WTC11 (cell line): ENCODE results near the gene C6.

Source experiments
- CBFB ChIP-seq: sonication (generic); formaldehyde crosslinking; IDR thresholded peaks from 2 replicates; pipeline ENCODE4 v1.8.1; 2022; ENCODE audit warnings: mild to moderate bottlenecking, low read depth, missing genetic modification reagents
- CTCF ChIP-seq: fragments of 200-600 bp; IDR thresholded peaks from 2 replicates; pipeline ENCODE4 v1.8.0; 2022; ENCODE audit warnings: antibody characterized with exemption
- NFYB ChIP-seq: sonication (generic); formaldehyde crosslinking; conservative IDR thresholded peaks from 2 replicates; pipeline ENCODE4 v1.8.0; 2022; ENCODE audit warnings: low read depth, missing genetic modification reagents
- OVOL2 ChIP-seq: fragments of 250-450 bp; sonication (Bioruptor Pico); IDR thresholded peaks from 2 replicates; pipeline ENCODE4 v1.9.0; 2021; ENCODE audit warnings: mild to moderate bottlenecking, borderline replicate concordance
- PREB ChIP-seq: sonication (generic); formaldehyde crosslinking; IDR thresholded peaks from 2 replicates; pipeline ENCODE4 v1.8.1; 2022; ENCODE audit warnings: mild to moderate bottlenecking, missing genetic modification reagents, moderate library complexity, borderline replicate concordance
- SMAD4 ChIP-seq: sonication (generic); formaldehyde crosslinking; IDR thresholded peaks from 2 replicates; pipeline ENCODE4 v1.8.0; 2022; ENCODE audit warnings: mild to moderate bottlenecking, missing genetic modification reagents
- ZNF263 ChIP-seq: sonication (generic); formaldehyde crosslinking; IDR thresholded peaks from 2 replicates; pipeline ENCODE4 v1.8.1; 2022; ENCODE audit warnings: low read depth, mild to moderate bottlenecking, moderate library complexity, missing genetic modification reagents

- no peak for TF ChIP-seq CTCF
- TF ChIP-seq PREB, result no peak
- TF ChIP-seq SMAD4 (CRISPR knock-in tag), result no peak
- TF ChIP-seq CBFB (CRISPR knock-in tag), result no peak
- no peak for TF ChIP-seq OVOL2
- no peak for TF ChIP-seq ZNF263 (CRISPR knock-in tag)
- no peak for TF ChIP-seq NFYB (CRISPR knock-in tag)
Measured at GRCh38 chr5:41240985-41241384, 27.7 kb upstream of the C6 start.
